T follicular helper cell (primary cell): ENCODE data around the gene OTUD5.

Experiments used
- DNase-seq: peaks from one replicate; pipeline ENCODE4 v3.0.0-alpha.2; 2020; ENCODE audit warnings: low read depth

Gene OTUD5

GRCh38 chrX:48972220-48973164 is 15.1 kb upstream of the OTUD5 start:
- no peak for DNase-seq

- DNase-seq = no peak
Measured at GRCh38 chrX:48971249-48972219, 14.1 kb upstream of the OTUD5 start, which contains the start of gene KCND1. TSS of gene KCND1 (minus strand) at chrX:48971844. CDS start at chrX:48970271, 1,573 bp downstream.

DNA sequence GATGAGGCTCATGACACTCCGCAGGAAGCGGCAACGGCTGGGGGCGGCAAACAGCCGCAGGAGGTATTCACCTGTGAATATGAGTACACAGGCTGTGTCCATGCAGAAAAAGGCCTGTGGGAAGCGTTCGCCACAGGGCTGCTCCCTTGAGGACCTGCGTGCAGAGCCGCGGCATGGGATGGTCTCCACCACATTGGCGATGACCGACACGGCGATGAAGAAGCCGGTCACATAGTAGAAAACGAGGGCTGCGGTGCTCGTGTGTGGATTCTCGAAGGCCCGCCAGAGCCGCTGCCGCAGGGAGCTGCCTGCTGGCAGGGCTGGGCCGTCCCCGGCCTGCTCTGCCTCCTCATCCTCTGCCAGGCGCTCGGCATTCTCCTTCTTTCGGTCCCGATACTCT is 12.1 kb upstream of the OTUD5 start:
- no peak for DNase-seq

GRCh38 chrX:48968377-48968776 is 11.0 kb upstream of the OTUD5 start:
- no peak for DNase-seq

DNA sequence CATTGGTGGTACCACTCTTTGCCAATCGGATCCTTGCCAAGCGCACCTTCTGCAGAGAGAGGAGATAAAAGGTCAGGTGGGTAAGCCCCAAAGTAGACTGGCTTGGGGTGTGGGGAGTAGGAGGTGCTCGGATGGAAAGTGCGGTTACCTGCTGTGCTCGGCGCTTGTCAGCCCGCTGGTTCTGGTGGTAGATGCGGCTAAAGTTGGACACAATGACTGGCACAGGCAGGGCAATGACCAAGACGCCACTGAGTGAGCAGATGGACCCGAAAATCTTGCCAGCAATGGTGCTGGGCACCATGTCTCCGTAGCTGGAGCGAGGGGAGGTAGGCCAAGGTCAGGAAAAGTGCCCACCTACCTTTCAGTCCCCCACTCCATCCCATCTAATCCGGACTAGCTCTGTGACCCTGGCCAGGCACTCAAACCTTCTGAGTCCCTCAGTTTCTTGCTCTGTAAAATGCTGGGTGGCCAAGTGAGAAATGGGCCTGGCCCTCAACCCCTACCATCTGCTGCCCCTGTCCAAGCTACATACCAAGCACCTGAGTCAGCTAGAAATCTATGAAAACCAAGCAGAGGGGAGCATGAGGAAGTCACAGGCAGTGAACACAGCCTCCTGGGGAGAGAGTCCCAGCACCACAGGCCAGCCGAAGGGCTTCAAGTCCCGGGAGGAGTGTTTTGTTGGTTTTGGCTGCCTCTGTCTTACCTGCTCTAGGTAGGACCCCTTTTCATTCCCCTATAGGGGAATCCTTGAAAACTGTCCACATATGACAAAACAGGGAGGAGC is 9.6 kb upstream of the OTUD5 start:
- no peak for DNase-seq

GRCh38 chrX:48965959-48966358 is 8.6 kb upstream of the OTUD5 start:
- DNase-seq = no peak

DNA sequence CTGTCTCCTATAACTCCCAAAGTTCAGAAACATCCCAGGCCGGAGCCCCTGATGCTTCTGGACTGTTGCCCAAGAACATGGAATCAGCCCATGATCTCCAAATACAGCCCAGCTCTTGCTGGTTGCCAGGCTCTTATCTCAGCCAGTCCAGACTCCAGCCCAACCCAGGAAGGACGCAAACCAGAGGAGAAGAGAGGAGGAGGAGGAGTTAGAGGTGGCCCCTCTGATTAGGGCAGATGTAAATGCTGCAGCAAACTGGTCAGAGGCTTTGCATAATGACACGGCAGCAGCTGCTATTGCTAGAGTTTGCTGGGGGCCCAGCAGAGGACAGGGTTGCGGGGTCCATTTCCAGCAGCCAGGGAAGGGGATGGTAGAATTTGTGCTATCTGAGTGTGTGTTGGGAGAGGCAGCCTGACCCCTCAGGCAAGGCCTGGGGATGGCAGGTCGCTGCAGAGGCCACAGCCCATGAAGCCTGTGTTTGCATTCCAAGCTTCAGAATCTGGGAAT is 4.2 kb upstream of the OTUD5 start:
- no peak for DNase-seq

DNA sequence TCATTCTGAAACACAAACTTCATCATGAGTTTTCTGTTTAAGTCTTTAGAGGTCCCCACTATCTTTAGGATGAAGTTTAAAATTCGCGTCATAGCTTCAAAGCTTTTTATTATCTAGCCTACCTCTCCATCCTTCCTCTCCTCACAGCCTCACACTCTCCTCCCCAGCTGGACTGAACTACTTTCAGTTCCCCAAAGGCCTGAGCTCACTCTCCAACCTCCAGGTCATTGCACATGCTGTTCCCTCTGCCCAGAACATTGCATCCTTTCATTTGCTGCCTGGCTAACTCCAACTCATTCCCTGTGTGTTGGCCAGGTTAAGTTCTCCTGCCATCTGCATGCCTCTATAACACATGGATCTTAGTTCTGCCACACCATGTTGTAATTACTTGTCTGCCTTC is 2.9 kb upstream of the OTUD5 start:
- no peak for DNase-seq

GRCh38 chrX:48958635-48959094 is 1.3 kb upstream of the OTUD5 start:
- no peak for DNase-seq

DNA sequence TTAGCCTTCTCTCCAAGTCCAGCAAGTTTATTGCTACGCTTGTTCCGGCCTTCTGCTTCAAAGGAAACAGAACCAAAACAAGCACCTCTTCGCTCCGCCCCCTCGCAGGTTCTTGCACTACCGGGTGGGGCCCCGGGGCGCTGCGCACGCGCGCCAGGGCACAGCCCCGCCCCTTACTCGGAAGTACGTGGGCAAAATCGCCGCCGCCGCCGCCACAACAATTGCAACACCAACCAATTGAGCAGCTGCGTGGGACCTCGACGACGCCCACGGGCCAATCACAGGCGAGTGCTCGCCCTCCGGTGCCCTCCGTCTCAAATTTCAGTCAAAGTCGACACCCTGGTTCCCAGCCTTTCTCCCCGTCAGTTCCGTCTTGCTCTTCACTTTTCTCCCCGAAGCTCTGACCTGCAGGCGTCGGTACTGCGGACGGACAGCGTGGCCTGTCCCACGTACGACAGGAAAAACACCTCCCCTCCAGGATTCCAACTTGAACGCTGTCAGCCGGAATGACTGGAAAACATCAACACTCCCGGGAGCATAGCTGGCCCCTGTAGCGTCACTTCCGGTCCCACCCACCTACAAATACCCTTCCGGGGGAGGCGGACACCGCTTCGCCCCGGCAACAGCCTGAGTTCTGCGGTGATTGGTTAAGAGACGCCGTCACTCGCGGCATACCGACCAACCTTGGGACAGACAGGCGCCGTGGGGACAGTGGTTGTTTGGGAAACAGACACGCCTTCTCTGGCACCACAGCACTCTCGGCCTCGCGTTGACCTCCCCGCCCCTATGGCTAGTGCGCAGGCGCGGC is 624 bp upstream of the OTUD5 start:
- peak; percentile 90 for DNase-seq

DNA sequence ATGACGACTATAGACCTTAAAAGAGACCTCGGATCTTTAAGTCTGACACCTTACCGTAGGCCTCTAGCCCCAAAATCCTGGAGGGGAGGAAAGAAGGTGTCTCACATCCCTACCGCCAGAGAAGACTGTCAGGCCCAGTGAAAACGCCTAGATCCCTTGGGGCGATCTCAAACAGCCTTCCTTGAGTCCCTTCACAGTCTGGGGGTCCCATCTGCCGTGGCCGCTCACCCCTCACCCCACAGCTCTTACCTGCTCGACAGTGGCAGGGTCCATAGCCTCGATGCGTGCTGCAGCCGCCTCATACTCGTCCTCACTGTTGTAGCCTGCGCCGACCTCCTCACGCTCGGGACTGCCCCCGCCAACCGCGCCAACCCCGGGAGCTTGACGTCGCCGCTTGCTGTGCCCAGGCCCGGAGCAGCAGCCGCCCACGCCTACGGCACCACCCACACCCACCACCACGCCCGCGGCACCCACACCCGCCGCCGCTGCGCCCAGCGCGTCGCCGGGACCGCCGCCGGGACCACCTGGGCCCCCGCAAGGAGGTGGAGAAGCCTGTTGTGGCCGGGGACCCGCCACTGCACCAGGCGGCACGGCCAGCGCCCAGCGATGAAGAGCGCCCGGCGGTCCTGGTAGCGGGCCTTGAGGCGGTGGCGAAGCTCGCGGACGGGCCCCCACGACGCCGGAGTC is 536 bp downstream of the OTUD5 start:
- DNase-seq = peak; percentile 42

DNA sequence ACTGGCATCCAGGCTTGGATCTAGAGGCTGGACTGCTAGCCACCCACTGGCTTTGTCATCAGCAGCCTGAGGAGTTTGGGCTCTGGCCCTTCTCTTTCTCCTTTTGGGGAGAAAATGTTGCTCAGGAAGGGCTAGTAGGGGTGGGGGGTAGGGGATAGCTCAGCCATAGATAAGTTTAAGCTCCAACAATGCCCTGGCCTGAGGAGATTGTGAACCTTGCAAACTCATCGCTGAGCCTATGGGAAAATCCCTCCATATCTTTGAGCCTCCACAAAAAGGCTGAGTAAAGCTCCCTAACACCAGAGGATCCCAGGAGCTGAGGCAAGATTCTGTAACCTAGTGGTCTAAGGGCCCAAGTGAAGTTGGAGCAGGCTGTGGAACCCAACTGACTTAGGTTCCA is 8.8 kb downstream of the OTUD5 start:
- no peak for DNase-seq

DNA sequence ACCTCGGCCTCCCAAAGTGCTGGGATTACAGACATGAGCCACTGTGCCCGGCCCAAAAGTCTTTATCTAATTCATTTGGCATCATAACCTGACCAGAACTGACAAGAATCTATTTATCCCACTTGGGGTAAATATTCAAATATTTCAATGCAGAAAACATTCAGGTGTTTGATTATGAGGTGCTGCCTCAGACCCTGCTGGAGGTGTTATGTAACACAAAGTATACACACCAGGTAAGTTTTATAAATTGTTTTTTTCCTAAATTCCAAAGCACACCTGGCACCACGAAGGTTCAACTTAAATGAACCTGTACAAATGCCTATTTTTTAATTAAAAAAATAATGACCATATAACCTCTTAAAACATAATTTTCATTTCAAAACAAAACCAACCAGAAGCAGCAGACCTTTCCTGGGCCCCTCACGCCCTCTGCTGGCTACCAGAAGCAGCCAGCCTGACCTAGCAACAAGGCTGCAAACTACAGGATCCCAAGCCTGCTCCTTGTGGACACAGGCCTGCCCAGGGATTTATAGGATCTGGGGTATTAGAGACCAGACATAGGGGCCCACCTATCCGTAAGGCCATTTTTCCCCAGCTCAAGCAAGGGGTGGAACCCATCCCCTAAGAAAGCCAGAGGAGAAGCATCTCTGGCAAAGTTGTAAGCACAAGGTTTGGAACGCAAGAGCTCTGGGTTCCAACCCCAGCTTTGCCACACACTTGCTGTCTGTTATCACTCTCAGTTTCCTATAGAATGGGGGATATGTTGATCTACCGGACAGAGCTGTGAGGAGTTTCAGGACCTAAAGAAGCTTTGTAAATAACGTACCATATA is 11.7 kb downstream of the OTUD5 start:
- DNase-seq = peak; percentile 48

- DNase-seq = no peak
Measured at GRCh38 chrX:48942895-48943294, 14.5 kb downstream of the OTUD5 start.

- no peak for DNase-seq
Measured at GRCh38 chrX:48940404-48940955, 16.9 kb downstream of the OTUD5 start.

DNA sequence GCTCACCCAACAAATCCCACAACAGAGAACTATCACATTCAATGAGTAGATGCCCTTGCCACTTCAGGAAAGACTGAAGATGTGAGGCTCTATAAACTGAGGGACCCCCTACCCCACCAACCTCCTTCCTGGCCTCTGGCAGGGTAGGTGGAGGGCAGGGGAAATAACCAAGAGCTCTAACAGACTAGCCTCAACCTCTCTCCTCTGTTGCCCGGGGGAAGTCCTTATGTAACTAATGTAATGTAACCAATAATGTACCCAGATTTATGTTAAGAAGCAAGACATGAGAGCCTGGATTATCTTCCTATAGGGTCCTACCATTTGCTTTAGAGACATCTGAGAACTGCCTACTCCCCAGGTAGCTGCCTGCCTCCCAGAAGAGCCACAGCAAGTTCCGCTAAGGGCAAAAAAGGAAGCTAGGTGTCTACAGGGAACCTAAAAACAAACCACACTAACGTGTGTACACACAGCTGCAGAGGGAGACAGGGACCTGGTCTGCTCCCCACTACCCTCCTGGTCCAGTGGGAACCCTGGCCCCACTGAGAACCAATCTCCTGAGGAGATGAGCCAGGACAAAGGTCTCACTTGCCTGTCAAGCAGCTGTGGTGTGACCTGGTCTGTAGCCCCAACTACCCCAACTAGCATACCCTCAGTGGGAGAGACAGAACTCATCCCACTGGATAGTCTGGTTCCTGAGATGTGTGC is 17.7 kb downstream of the OTUD5 start:
- DNase-seq = no peak

- peak; percentile 63 for DNase-seq
Measured at GRCh38 chrX:48938721-48939425, 18.5 kb downstream of the OTUD5 start.
